Measurements from ENCODE around the gene ANKRD28. TPM values are rescaled to one million over a fixed set of nuclear protein-coding genes. Genes with fewer than 3 reads are reported as not detected.

The ANKRD28 gene
- total and polyA plus RNA-seq, 2 of the 13 experiments (the other 11 are each of a cell fraction or from before 2014, with no cell fraction given): 21.0 to 28.9 TPM

- Histone ChIP-seq H2AFZ (ENCODE audit: low read length) (no peak overlapping the region), H3K79me2 (ENCODE audit: insufficient read depth, low read length) (no peaks in the 10 kb centered on the region), H4K20me1 (ENCODE audit: insufficient read depth, low read length) (no peaks in the 10 kb centered on the region), H3K36me3 (replicated peaks in 1 of 2; ENCODE audit: control insufficient read depth in 1 of 2, insufficient read depth in 2 of 2, low read length in 2 of 2) (peaks cover 4 to 46% of the 10 kb centered on the region in 2 experiments; a peak in 4 of 5 replicates), H3K9me3 (ENCODE audit: low read length) (no peaks in the 10 kb centered on the region), H3K27ac (ENCODE audit: extremely low read length, insufficient read depth, low read length) (no peak overlapping the region), H3K4me1 (ENCODE audit: insufficient read depth, low read length) (no peaks in the 10 kb centered on the region), H3K4me3 (replicated peaks in 1 of 3; ENCODE audit: insufficient read depth in 1 of 3, low read depth in 2 of 3, low read length in 3 of 3) (no peak overlapping the region), H3K9ac (ENCODE audit: insufficient read depth, low read depth, low read length) (no peak overlapping the region), H3K4me2 (ENCODE audit: low read depth, low read length) (no peak overlapping the region), H3K27me3 (ENCODE audit: control insufficient read depth in 1 of 2, insufficient read depth in 2 of 2, low read length in 2 of 2) (no peaks in the 10 kb centered on the region)
- WGBS (ENCODE audit: low lambda C conversion rate): 98% methylated on average over 1 of the region's 1 CpG
- in situ Hi-C loops (cut with HindIII; ENCODE audit: extremely low pct_ligation_motif_present, low pct_unique_long_range_greater_than_20kb): no loop called here
- ATAC-seq (no peak), FAIRE-seq (no peak), DNase-seq (ENCODE audit: low spot score) (no peak)
- CTCF ChIA-PET (ENCODE audit: low intra/inter-chr PET ratio, low total read pairs): no interaction called here
- intact Hi-C loops (cut with micrococcal nuclease; ENCODE audit: unreplicated experiment): no loop called here
- no TSS peak for BruUV-seq (replicated peaks)
- no peak for TF ChIP-seq ZSCAN9 (CRISPR knock-in tag; IDR thresholded peaks at IDR 0.05; ENCODE audit: borderline replicate concordance)
- TF ChIP-seq HCFC1 (IDR thresholded peaks at IDR 0.05; ENCODE audit: low read depth, low read length): no peak
- TF ChIP-seq NFYB (CRISPR knock-in tag; IDR thresholded peaks at IDR 0.05): no peak
- TF ChIP-seq BRF2 (CRISPR knock-in tag; IDR thresholded peaks at IDR 0.05): no peak
- TF ChIP-seq ZNF83 (CRISPR knock-in tag; IDR thresholded peaks at IDR 0.05; ENCODE audit: borderline replicate concordance): no peak
- no peak for TF ChIP-seq GATAD2A (CRISPR knock-in tag; IDR thresholded peaks at IDR 0.05)
- TF ChIP-seq NFYC (CRISPR knock-in tag; IDR thresholded peaks at IDR 0.05): no peak
- no peak for TF ChIP-seq NRL (CRISPR knock-in tag; IDR thresholded peaks at IDR 0.05; ENCODE audit: borderline replicate concordance)
- TF ChIP-seq ZFYVE20 (CRISPR knock-in tag; IDR thresholded peaks at IDR 0.05; ENCODE audit: borderline replicate concordance, low read depth): no peak
- POLR2A ChIA-PET: no interaction called here
These were observed 114.5 kb downstream of the ANKRD28 start for GRCh38 chr3:15683253-15683652.

Measured in HepG2 (cell line).